Neural progenitor cell (in vitro differentiated cells): ENCODE data around the gene GAS2L3.

Experiments used
- EZH2 ChIP-seq: fragments of 200-600 bp; sonication (generic); IDR thresholded peaks from 2 replicates; pipeline ENCODE4 v1.6.1; 2017; ENCODE audit warnings: antibody characterized with exemption, mild to moderate bottlenecking, moderate library complexity
- TF ChIP-seq, protein P1 (sequence below): fragments of 200-600 bp; sonication (generic); IDR thresholded peaks from 2 replicates; pipeline ENCODE4 v1.5.1; 2017; ENCODE audit warnings: antibody characterized with exemption, mild to moderate bottlenecking

DNA sequence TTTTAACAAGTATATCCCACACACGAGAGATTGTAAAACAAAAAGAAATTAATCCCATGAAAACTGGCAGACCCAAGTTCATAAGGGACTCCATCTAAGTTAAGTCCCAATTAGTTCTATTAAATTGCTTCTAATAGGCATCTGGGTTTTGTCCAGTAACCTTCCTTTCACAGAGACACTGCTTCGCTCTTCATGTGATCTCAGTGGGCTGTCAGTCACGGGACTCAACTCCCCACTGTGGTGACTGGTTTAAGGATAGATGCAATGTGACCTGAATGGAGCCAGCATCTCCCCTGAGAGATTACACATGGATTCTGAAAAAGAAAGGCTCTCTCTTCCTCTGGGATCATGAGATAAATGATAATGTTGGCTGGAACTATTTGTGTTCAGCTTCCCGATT lies 96.4 kb downstream of the GAS2L3 start:
- TF ChIP-seq, protein P1, sequence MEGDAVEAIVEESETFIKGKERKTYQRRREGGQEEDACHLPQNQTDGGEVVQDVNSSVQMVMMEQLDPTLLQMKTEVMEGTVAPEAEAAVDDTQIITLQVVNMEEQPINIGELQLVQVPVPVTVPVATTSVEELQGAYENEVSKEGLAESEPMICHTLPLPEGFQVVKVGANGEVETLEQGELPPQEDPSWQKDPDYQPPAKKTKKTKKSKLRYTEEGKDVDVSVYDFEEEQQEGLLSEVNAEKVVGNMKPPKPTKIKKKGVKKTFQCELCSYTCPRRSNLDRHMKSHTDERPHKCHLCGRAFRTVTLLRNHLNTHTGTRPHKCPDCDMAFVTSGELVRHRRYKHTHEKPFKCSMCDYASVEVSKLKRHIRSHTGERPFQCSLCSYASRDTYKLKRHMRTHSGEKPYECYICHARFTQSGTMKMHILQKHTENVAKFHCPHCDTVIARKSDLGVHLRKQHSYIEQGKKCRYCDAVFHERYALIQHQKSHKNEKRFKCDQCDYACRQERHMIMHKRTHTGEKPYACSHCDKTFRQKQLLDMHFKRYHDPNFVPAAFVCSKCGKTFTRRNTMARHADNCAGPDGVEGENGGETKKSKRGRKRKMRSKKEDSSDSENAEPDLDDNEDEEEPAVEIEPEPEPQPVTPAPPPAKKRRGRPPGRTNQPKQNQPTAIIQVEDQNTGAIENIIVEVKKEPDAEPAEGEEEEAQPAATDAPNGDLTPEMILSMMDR = no peak
- no peak for TF ChIP-seq EZH2
